Testis (tissue), 2 donors: ENCODE data around the gene UBA6.
"Not testable (repeated sequence)": the region's sequence is repeated elsewhere in the genome, so short reads cannot be mapped to it uniquely, and the experiment has no call there.

Experiments
- CTCF ChIP-seq, 3 experiments: fragments of 450-650 bp in 2 of 3; fragments of 200-600 bp in 1 of 3; sonication (generic) in 1 of 3; IDR thresholded peaks; one replicate each; pipeline ENCODE4 v1.5.1; 2016 to 2019; ENCODE audit warnings: antibody characterized with exemption in 3 of 3, mild to moderate bottlenecking in 2 of 3, moderate library complexity in 1 of 3
- POLR2A ChIP-seq: fragments of 450-650 bp; IDR thresholded peaks from one replicate; pipeline ENCODE4 v1.6.1; 2017; ENCODE audit warnings: antibody characterized with exemption, mild to moderate bottlenecking, moderate library complexity

- TF ChIP-seq CTCF (IDR thresholded peaks at IDR 0.05); POLR2A: not testable (repeated sequence)
Observed at GRCh38 chr4:67706682-67707081, 5.7 kb upstream of the UBA6 start.
